ENCODE results near the gene MCCC1. TPM values are rescaled to one million over a fixed set of nuclear protein-coding genes. Genes with fewer than 3 reads are reported as not detected.

MCCC1 gene
- total RNA-seq, 4 donors from 2014 or later: 32.2 to 44.4 (median 33.0) TPM

DNA sequence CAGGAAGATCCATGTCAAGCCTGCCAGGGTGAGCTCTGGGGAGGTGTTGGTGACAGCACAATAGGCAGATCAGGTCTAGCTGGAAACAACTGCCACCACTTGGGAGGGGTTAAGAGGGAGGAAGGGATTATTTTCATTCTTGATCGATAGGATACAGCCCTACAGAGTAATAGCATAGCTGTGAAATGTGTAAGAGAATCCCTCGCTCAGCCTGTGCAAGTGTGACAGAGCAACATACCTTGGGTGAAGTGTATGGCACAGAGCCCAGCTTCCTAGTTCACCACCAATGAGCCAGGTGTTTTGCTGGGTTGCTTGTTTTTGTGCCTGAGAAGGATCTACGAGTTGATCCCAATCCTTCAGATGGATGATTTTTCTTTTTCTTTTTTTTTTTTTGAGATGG is 109.7 kb downstream of the MCCC1 start:
- Histone ChIP-seq H3K27me3 (no peaks in the 10 kb centered on the region), H3K4me1 (no peaks in the 10 kb centered on the region), H3K9me3 (peaks cover 0 to 3% (median 0%) of the 10 kb centered on the region in 3 donors), H3K4me3 (no peak overlapping the region), H3K27ac (no peak overlapping the region), H3K36me3 (no peaks in the 10 kb centered on the region)
- no peak for TF ChIP-seq POLR2A (IDR thresholded peaks at IDR 0.05)
- WGBS, 2 donors (ENCODE audit: low coverage in 1 of 2): 70 to 75% methylated on average over 2 to 3 of the region's 3 CpGs
- ATAC-seq: no peak

DNA sequence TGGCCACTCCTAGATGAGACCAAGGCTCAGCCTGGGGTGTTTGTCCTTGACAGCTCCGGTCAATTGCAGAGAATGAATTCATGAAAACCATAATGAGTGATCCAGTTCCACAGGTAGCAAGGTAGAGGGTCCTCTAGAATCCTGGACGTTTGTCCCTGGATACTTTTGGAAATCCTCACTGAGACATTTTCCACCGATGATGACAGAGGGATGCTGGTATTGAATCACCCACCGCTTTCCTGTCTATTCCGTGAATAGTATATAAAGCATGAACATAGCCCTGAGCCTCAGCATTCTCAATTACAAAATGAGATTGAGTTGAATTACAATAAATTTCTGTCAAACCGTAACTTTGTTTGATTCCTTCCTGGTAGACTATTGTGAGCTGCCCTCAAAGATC is 113.3 kb downstream of the MCCC1 start:
- no peak overlapping the region for H3K4me3 ChIP-seq
- peaks cover 0 to 4% (median 2%) of the 10 kb centered on the region in 3 donors for H3K4me1 ChIP-seq
- no peak overlapping the region for H3K27ac ChIP-seq
- H3K27me3 ChIP-seq: no peaks in the 10 kb centered on the region
- 50 to 85% methylated on average over 2 to 5 of the region's 6 CpGs for WGBS, 2 donors (ENCODE audit: low coverage in 1 of 2)
- no peak for TF ChIP-seq POLR2A (IDR thresholded peaks at IDR 0.05)
- TF ChIP-seq POLR2AphosphoS5 (IDR thresholded peaks at IDR 0.05): no peak
- TF ChIP-seq EP300 (IDR thresholded peaks at IDR 0.05): no peak
- TF ChIP-seq, protein P1, sequence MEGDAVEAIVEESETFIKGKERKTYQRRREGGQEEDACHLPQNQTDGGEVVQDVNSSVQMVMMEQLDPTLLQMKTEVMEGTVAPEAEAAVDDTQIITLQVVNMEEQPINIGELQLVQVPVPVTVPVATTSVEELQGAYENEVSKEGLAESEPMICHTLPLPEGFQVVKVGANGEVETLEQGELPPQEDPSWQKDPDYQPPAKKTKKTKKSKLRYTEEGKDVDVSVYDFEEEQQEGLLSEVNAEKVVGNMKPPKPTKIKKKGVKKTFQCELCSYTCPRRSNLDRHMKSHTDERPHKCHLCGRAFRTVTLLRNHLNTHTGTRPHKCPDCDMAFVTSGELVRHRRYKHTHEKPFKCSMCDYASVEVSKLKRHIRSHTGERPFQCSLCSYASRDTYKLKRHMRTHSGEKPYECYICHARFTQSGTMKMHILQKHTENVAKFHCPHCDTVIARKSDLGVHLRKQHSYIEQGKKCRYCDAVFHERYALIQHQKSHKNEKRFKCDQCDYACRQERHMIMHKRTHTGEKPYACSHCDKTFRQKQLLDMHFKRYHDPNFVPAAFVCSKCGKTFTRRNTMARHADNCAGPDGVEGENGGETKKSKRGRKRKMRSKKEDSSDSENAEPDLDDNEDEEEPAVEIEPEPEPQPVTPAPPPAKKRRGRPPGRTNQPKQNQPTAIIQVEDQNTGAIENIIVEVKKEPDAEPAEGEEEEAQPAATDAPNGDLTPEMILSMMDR (IDR thresholded peaks at IDR 0.05): no peak
- H3K36me3 ChIP-seq: no peaks in the 10 kb centered on the region
- no peak for ATAC-seq
- H3K9me3 ChIP-seq: no peaks in the 10 kb centered on the region

DNA sequence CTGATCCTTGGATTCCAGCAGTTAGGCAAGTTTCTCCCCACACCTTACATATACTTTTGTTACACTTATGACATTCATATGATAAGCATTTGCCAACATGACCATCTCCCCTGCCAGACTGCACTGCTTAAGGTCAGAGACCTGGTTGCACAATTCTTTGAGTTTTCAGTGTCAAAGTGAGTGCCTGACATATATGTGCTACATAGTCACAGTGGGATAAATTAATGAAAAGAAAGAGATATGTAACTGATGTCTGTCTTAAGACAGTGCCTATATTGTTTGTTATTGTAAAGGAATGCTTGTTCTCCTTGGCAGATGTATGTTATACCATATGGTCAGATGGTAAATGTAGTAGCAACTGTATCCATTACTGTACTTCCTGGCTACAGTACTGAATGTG is 115.4 kb downstream of the MCCC1 start:
- H3K4me3 ChIP-seq: no peak overlapping the region
- no peak for ATAC-seq
- H3K36me3 ChIP-seq: no peaks in the 10 kb centered on the region
- no peak overlapping the region for H3K27ac ChIP-seq
- no peaks in the 10 kb centered on the region for H3K9me3 ChIP-seq
- no peak for TF ChIP-seq EP300 (IDR thresholded peaks at IDR 0.05)
- TF ChIP-seq POLR2AphosphoS5 (IDR thresholded peaks at IDR 0.05): no peak
- TF ChIP-seq POLR2A (IDR thresholded peaks at IDR 0.05): no peak
- TF ChIP-seq, protein P1 (IDR thresholded peaks at IDR 0.05): no peak
- no peaks in the 10 kb centered on the region for H3K27me3 ChIP-seq
- peaks cover 0 to 14% (median 7%) of the 10 kb centered on the region in 3 donors for H3K4me1 ChIP-seq

DNA sequence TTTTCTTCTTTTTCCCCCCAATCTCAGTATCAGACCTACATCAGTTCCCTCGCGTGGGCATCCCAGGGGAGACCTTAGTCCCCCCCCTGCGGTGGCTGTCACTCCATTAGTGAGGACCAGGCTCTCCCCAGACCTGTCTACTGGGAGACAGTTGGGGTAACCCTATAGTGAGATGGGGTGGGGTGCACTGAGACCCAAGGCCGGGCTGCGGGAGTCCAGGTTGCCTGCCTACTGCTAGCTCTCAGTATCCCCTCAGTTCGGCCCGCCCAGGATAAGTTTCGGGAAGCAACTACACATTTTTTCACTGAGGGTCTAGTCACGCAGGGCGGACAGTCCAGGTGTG is 118.3 kb downstream of the MCCC1 start:
- WGBS, 2 donors (ENCODE audit: low coverage in 1 of 2): 0% methylated on average over 2 of the region's 10 CpGs; no CpG with 5 or more reads in 1 of the 2 donors
- ATAC-seq: no peak
- H3K27me3 ChIP-seq: no peaks in the 10 kb centered on the region
- peak overlapping the region; percentile 50 to 95 (median 93) for H3K27ac ChIP-seq
- TF ChIP-seq, protein P1 (IDR thresholded peaks at IDR 0.05): no peak
- TF ChIP-seq POLR2A (IDR thresholded peaks at IDR 0.05) (no peak), POLR2AphosphoS5 (IDR thresholded peaks at IDR 0.05) (no peak), EP300 (IDR thresholded peaks at IDR 0.05) (no peak)
- no peaks in the 10 kb centered on the region for H3K9me3 ChIP-seq
- peak overlapping the region; percentile 98 to 100 for H3K4me3 ChIP-seq
- no peaks in the 10 kb centered on the region for H3K36me3 ChIP-seq
- peaks cover 0 to 29% (median 15%) of the 10 kb centered on the region in 3 donors for H3K4me1 ChIP-seq

DNA sequence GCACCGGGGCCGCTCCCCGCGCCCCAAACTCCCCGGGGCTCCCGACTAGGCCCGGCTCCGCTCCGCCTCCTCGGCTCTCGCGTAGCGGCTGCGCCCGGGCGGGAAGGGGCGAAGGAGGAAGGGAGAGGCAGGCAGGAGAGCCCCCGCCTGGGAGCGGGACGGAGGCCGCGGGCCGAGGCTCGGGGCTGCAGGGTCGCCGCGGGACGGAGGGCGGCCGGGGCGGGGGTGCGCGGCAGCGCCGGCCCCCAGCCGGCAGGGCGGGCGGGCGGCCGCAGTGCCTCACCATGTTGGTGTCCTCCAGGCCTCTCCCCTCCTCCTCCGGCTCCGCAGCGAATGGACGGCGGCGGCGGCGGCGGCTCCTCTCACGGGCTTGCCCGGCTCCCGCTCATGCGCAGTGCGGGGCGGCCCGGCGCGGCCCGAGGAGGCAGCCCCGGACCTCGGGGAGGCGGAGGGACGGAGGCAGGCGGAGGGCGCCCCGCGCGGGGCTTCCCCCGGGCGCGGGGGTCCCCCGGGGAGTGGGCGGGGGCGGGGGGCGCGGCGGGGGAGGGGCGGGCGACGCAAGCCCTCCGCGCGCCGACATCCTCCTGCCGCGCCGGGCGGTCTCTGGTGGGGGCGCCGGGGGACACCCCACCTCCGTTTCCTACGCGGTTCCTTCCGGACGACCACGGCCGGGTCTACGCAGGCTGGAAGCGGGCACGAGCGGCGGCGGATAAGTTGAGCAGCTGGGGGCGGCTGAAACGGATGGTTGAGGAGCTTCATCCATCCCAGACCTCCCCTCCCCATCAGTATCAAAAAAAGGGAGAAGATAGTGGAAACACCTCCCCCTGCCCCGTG is 118.9 kb downstream of the MCCC1 start, which contains the start of gene DCUN1D1:
Gene DCUN1D1, minus strand, starts transcription at position 335 of the 834 bp plus-strand sequence. Its CDS starts 49 bp downstream, at position 286.
- Histone ChIP-seq H3K4me1 (peaks cover 0 to 29% (median 15%) of the 10 kb centered on the region in 3 donors), H3K9me3 (no peaks in the 10 kb centered on the region), H3K27ac (peak within 1 kb of the TSS; percentile 91 to 95 (median 94)), H3K27me3 (no peaks in the 10 kb centered on the region), H3K4me3 (peak within 1 kb of the TSS; percentile 98 to 100), H3K36me3 (no peaks in the 10 kb centered on the region)
- WGBS, 2 donors (ENCODE audit: low coverage in 1 of 2): 0% methylated on average over 1 of the region's 106 CpGs; no CpG with 5 or more reads in 1 of the 2 donors
- TF ChIP-seq EP300 (IDR thresholded peaks at IDR 0.05): no peak
- TF ChIP-seq POLR2AphosphoS5 (IDR thresholded peaks at IDR 0.05): peak; percentile 61
- peak; percentile 79 for TF ChIP-seq POLR2A (IDR thresholded peaks at IDR 0.05)
- peak; percentile 97 for ATAC-seq

Measured in gastroesophageal sphincter (tissue), 4 donors.